Caco-2 (cell line): ENCODE data around the gene MXRA7. TPM values are rescaled to one million over a fixed set of nuclear protein-coding genes. Genes with fewer than 3 reads are reported as not detected.
A peak's percentile ranks its signal among the peaks of the same experiment; 100 is the strongest.

Experiments used
- BruUV-seq: library from RNA; stranded (reverse); fragments of 400-500 nt; replicated peaks from 2 replicates; lab custom pipeline; 2021; lab: Mats Ljungman, UMichigan
- CTCF ChIA-PET: fragments of 300-600 bp; sonication (Branson Sonifier 250); formaldehyde crosslinking; loops from one replicate; lab custom pipeline; 2022; ENCODE audit warnings: antibody characterized with exemption; lab: Charles Lee
- POLR2A ChIA-PET: fragments of 300-600 bp; sonication (Branson Sonifier 250); formaldehyde crosslinking; loops from one replicate; lab custom pipeline; 2022; ENCODE audit warnings: antibody characterized with exemption; lab: Charles Lee
- DNase-seq, 2 experiments: peaks; one replicate each; pipeline versions ENCODE4 v3.0.0 to v3.0.0-alpha.2; 2020 to 2022
- H3K27me3 ChIP-seq: replicated peaks from 2 replicates; pipeline ENCODE4 v1.6.0; 2011; ENCODE audit warnings: low read length; ENCODE audit not compliant: control insufficient read depth, insufficient read depth
- H3K36me3 ChIP-seq: 2 replicates; pipeline ENCODE4 v1.5.1; 2011; ENCODE audit warnings: low read length; ENCODE audit not compliant: control insufficient read depth, insufficient read depth
- H3K4me1 ChIP-seq: fragments of 250-450 bp; sonication (Bioruptor Pico); 2 replicates; pipeline ENCODE4 v1.5.1; 2020; ENCODE audit warnings: mild to moderate bottlenecking
- H3K4me3 ChIP-seq: 2 replicates; pipeline ENCODE4 v1.5.1; 2011; ENCODE audit warnings: low read depth, mild to moderate bottlenecking, control low read depth, low read length
- H3K9me3 ChIP-seq: fragments of 250-450 bp; sonication (Bioruptor Pico); 2 replicates; pipeline ENCODE4 v1.5.1; 2020; ENCODE audit warnings: mild to moderate bottlenecking, moderate library complexity
- H3K27ac Mint-ChIP-seq: one replicate; pipeline ENCODE4 v1.8.0; 2022; ENCODE audit warnings: mixed read lengths; ENCODE audit not compliant: unreplicated experiment
- H3K27me3 Mint-ChIP-seq: one replicate; pipeline ENCODE4 v1.8.0; 2022; ENCODE audit warnings: mixed read lengths; ENCODE audit not compliant: insufficient read depth, unreplicated experiment
- H3K36me3 Mint-ChIP-seq: one replicate; pipeline ENCODE4 v1.8.0; 2022; ENCODE audit warnings: mild to moderate bottlenecking, mixed read lengths; ENCODE audit not compliant: insufficient read depth, unreplicated experiment
- H3K4me1 Mint-ChIP-seq: one replicate; pipeline ENCODE4 v1.8.0; 2022; ENCODE audit warnings: low read depth, mixed read lengths; ENCODE audit not compliant: unreplicated experiment
- H3K4me3 Mint-ChIP-seq: one replicate; pipeline ENCODE4 v1.8.0; 2022; ENCODE audit warnings: mild to moderate bottlenecking, moderate library complexity, mixed read lengths; ENCODE audit not compliant: unreplicated experiment
- H3K9me3 Mint-ChIP-seq: one replicate; pipeline ENCODE4 v1.8.0; 2022; ENCODE audit warnings: mixed read lengths; ENCODE audit not compliant: unreplicated experiment
- intact Hi-C: fragments of 100-400 bp; cut with micrococcal nuclease; formaldehyde crosslinking; loops from one replicate; pipeline ENCODE4 v1.10.0; 2022; ENCODE audit not compliant: unreplicated experiment
- total RNA-seq: library from RNA; stranded (reverse); gene quantifications from 2 replicates; pipeline ENCODE4 v1.2.3, GENCODE V29; 2022
- TF ChIP-seq, protein P1 (sequence below), 2 experiments: fragments of 200-600 bp in 1 of 2; IDR thresholded peaks; 1 replicate in 1 of 2; 2 replicates in 1 of 2; pipeline versions ENCODE4 v1.5.1 to v1.8.0; 2011 to 2022; ENCODE audit warnings: antibody characterized with exemption in 1 of 2, control low read depth in 1 of 2, inconsistent platforms in 1 of 2, low read depth in 1 of 2, low read length in 1 of 2, mild to moderate bottlenecking in 1 of 2, moderate library complexity in 1 of 2; ENCODE audit not compliant: insufficient read depth in 1 of 2, severe bottlenecking in 1 of 2, unreplicated experiment in 1 of 2

MXRA7 gene
- total RNA-seq, 1 experiment from 2014 or later: 70.2 TPM

DNA sequence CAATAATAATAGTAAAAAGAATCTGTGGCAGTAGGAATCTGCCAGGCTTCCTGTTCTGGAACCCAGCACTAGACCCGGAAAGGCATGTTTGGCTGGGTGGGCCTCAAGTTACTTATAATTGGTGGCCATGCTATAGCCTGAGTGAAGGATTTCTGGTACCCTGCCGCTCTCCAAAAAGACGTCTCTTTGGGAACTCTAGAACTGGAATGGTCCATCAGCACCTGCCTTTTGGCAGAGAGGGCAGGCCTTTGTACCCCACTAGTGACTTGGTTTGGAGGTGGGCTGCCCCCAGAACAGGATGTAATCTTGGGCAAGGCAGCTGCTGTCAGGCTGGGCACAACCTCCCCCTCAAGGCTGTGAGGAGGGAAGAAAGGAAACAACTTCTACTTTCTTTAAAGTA is 37.9 kb downstream of the MXRA7 start:
- H3K4me3 ChIP-seq: peak overlapping the region; percentile 58
- H3K27ac Mint-ChIP-seq: peak overlapping the region; percentile 94
- no peaks in the 10 kb centered on the region for H3K9me3 Mint-ChIP-seq
- no peaks in the 10 kb centered on the region for H3K36me3 ChIP-seq
- no peaks in the 10 kb centered on the region for H3K27me3 Mint-ChIP-seq
- TF ChIP-seq, protein P1, sequence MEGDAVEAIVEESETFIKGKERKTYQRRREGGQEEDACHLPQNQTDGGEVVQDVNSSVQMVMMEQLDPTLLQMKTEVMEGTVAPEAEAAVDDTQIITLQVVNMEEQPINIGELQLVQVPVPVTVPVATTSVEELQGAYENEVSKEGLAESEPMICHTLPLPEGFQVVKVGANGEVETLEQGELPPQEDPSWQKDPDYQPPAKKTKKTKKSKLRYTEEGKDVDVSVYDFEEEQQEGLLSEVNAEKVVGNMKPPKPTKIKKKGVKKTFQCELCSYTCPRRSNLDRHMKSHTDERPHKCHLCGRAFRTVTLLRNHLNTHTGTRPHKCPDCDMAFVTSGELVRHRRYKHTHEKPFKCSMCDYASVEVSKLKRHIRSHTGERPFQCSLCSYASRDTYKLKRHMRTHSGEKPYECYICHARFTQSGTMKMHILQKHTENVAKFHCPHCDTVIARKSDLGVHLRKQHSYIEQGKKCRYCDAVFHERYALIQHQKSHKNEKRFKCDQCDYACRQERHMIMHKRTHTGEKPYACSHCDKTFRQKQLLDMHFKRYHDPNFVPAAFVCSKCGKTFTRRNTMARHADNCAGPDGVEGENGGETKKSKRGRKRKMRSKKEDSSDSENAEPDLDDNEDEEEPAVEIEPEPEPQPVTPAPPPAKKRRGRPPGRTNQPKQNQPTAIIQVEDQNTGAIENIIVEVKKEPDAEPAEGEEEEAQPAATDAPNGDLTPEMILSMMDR (IDR thresholded peaks at IDR 0.05; ENCODE audit: insufficient read depth in 1 of 2, low read depth in 1 of 2, low read length in 1 of 2, severe bottlenecking in 1 of 2, unreplicated experiment in 1 of 2): no peak
- DNase-seq: no peak
- peaks cover 21% of the 10 kb centered on the region for H3K4me1 ChIP-seq
- intact Hi-C loops: loop anchor here (5.0 kb wide), 1 partner anchor 39 kb away; the partner anchor contains the start of gene MXRA7
- no peaks in the 10 kb centered on the region for H3K27me3 ChIP-seq
- peak overlapping the region; percentile 85 for H3K4me3 Mint-ChIP-seq
- H3K36me3 Mint-ChIP-seq: peaks cover 17% of the 10 kb centered on the region
- no peaks in the 10 kb centered on the region for H3K9me3 ChIP-seq
- POLR2A ChIA-PET: no interaction called here
- CTCF ChIA-PET: interaction anchor here (0.6 kb wide), 1 partner anchor 157 kb away, joined by 10 read pairs; no protein-coding TSS in a partner anchor
- no TSS peak for BruUV-seq
- peaks cover 27% of the 10 kb centered on the region for H3K4me1 Mint-ChIP-seq

DNA sequence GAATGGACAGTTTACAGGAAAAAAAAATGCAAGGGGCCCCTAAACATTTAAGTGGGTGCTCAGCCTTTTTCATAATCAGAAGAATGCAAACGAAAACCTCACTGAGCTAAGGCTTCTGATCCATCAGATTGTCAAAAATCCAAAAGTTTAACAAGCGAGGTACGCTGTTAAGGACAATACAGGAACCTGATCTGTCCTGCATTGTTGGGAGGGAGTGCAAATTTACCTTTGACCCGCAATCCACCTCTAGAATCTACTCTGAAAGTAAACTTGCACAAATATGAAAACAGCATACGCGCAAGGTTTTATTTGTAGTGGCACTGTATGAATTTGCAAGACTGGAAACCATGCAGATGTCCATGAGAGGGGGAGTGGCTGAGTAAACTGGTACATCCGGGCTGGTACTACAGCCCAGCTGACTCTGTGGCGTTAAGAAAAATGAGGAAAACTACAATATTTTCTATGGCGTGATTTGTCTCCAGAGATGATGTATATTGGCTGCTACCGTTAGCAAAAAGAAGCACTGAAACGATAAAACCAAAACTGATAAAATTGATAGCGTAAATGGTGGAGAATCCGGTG is 38.4 kb downstream of the MXRA7 start:
- H3K4me1 ChIP-seq: peaks cover 20% of the 10 kb centered on the region
- Mint-ChIP-seq H3K27me3 (no peaks in the 10 kb centered on the region), H3K27ac (peak overlapping the region; percentile 94), H3K4me1 (peaks cover 33% of the 10 kb centered on the region), H3K4me3 (peak overlapping the region; percentile 85), H3K36me3 (peaks cover 17% of the 10 kb centered on the region), H3K9me3 (no peaks in the 10 kb centered on the region)
- no peaks in the 10 kb centered on the region for H3K36me3 ChIP-seq
- peak in 1 of 2 experiments; percentile 33 for DNase-seq
- TF ChIP-seq, protein P1 (IDR thresholded peaks at IDR 0.05; ENCODE audit: insufficient read depth in 1 of 2, low read depth in 1 of 2, low read length in 1 of 2, severe bottlenecking in 1 of 2, unreplicated experiment in 1 of 2): no peak
- CTCF ChIA-PET: interaction anchor here (0.9 to 2.2 kb wide), 3 partner anchors 9 to 114 kb away, joined by 4 to 20 read pairs (median 15); no protein-coding TSS in a partner anchor
- intact Hi-C loops: loop anchor here (5.0 kb wide), 1 partner anchor 40 kb away; the partner anchor contains the start of gene MXRA7
- H3K4me3 ChIP-seq: peak overlapping the region; percentile 58
- POLR2A ChIA-PET: interaction anchor here (0.5 to 2.1 kb wide), 6 partner anchors 9 to 115 kb away, joined by 3 to 13 read pairs (median 4); no protein-coding TSS in a partner anchor
- H3K9me3 ChIP-seq: no peaks in the 10 kb centered on the region
- H3K27me3 ChIP-seq: no peaks in the 10 kb centered on the region
- BruUV-seq: TSS peak; percentile 89

DNA sequence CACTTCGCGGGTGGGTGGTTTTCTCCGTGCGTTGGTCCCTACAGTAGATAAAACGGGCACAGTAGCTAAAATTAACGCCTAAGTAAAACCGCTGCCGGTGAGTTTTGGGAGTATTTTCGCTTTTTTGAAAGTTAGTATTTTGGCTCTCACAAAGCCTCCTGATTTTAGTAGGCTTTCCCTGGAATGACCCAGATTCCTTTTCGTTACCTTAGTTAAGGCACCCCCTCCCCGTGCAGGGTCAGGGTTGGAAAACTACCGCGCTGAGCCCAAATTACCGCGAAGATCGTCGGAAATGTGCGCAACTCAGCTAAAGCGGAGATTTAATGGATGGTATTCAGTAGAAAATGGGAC is 38.9 kb downstream of the MXRA7 start:
- Mint-ChIP-seq H3K27me3 (no peaks in the 10 kb centered on the region), H3K27ac (peak overlapping the region; percentile 94), H3K36me3 (peaks cover 17% of the 10 kb centered on the region), H3K4me3 (peak overlapping the region; percentile 85), H3K9me3 (no peaks in the 10 kb centered on the region), H3K4me1 (peaks cover 37% of the 10 kb centered on the region)
- Histone ChIP-seq H3K36me3 (no peaks in the 10 kb centered on the region), H3K27me3 (no peaks in the 10 kb centered on the region), H3K4me1 (peaks cover 20% of the 10 kb centered on the region), H3K4me3 (peak overlapping the region; percentile 58), H3K9me3 (no peaks in the 10 kb centered on the region)
- POLR2A ChIA-PET: interaction anchor here (0.5 to 2.1 kb wide), 13 partner anchors 9 to 114 kb away, joined by 3 to 13 read pairs (median 4); partner anchors contain the start of genes JMJD6, METTL23 and ST6GALNAC1
- TF ChIP-seq, protein P1 (IDR thresholded peaks at IDR 0.05; ENCODE audit: insufficient read depth in 1 of 2, low read depth in 1 of 2, low read length in 1 of 2, severe bottlenecking in 1 of 2, unreplicated experiment in 1 of 2): no peak
- no peak for DNase-seq
- intact Hi-C loops: loop anchor here (1.0 to 5.0 kb wide), 4 partner anchors 31 to 115 kb away; partner anchors contain the start of gene MXRA7
- CTCF ChIA-PET: interaction anchor here (0.6 to 2.2 kb wide), 5 partner anchors 9 to 531 kb away, joined by 3 to 20 read pairs (median 7); partner anchors contain the start of gene FOXJ1
- BruUV-seq: no TSS peak
